EL (cell line): ENCODE results near the gene TARS2.

Source experiments
- DNase-seq: peaks from one replicate; pipeline ENCODE4 v3.0.0-alpha.2; 2016

Gene TARS2

DNA sequence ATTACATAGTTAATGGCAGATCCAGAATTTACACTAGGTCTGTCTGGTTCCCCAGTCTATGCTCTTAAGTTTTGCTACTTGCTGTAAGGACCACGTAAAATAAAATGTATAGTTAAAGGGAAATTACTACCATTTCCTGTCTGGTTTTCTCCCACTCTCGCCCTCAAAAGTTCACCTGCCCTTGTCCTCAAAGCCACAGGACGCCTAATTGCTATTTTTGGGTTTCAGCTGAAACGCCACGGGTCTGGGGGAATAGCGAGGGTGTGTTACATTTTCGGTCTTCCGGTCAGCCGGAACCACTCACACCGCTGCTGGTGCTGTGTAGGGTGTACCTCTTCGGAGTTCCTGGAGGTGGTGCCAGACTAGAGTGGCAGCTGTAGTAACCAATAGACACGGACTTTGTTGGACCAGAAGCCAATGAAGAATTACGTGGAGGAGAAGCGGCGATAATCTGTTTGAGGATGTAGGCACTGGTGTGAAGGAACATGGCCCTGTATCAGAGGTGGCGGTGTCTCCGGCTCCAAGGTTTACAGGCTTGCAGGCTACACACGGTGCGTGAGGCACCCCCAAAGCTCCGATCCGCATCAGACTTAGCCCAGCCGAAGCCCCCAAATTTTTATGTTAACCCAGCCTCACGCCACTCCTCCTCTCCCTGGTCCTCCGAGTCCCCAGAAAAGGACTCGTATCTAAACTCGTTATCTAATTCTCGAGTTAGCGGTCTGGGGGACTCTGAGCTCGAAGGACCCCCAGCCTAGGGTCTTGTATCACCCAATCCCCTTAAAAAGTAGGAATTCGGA, at the start of gene TARS2:
TSS of gene TARS2 (plus strand) at position 454 of the 797 bp plus-strand sequence. CDS start at position 486, 32 bp downstream.
- DNase-seq: peak; percentile 99

DNA sequence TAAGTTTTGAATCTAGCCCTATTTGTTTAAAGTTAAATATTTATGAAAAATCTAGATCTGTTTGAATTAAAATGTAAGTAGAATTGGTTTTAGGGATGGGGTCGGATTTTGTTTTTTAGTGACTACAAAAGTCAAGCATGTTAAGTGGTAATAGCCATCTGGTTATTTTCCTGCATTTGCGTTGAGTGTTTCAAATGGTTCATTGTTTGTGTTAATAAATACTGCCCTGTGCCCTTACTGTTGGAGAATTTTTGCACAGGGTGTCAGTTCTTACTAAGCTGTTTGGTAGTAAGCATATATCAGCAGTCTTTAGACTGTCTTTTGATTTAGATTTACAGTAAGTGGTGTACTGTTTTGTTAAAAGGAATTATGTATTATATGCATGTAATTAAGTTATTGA, 46.1 kb upstream of the TARS2 start:
- DNase-seq: no peak

DNA sequence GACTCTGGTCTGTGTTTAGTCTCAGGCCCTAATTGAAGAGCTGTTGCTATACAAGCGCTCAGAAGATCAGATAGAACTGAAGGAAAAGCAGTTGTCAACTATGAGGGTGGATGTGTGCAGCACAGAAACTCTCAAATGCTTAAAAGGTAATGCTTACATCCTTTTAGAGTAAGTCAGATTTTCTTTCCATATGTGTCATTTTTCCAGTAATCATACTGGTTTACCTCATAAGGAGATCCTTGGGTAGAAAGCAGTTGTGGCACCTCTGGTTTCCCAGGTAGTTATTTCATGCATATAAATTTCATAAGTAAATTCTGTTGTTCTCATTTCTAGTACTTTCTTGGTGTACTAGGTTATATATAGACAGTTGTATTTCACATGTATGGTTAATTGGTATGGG, 43.0 kb upstream of the TARS2 start:
- no peak for DNase-seq

DNA sequence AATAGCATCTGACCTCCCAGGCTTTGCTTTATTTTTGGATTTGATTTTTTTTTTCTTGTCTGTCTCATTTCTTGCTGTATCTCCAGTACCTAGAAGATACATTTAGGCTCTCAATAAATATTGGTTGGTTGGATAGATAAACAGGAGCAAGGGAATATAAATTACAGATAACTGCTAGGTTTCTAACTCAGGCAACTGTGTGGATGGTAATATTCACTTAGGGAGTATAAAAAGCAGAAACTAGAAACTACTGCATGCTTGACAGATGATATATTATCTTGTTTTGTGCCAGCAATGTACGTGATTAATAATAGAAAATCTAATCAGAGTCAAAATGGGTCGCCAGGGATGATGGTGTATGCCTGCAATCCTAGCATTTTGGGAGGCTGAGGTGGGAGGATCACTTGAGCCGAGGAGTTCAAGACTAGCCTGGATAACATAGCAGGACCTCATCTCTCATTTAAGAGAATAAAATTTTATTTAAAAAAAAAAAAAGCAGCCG, 31.0 kb upstream of the TARS2 start:
- no peak for DNase-seq

DNA sequence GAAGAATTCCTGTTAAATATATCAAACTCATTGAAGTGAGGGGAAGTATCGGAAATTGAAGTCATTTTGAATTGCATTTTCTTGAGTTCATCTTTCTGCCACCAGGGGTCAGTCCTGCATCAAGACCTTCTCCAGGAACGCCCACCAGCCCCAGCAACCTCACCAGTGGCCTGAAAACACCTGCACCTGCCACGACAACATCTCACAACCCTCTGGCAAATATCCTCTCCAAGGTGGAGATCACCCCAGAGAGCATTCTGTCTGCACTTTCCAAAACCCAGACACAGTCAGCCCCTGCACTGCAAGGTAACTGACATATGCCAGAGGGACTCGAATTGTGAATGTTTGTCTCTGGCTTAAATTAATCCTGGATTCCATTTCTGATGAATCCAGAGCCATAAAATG, 22.8 kb upstream of the TARS2 start:
- peak; percentile 54 for DNase-seq

DNA sequence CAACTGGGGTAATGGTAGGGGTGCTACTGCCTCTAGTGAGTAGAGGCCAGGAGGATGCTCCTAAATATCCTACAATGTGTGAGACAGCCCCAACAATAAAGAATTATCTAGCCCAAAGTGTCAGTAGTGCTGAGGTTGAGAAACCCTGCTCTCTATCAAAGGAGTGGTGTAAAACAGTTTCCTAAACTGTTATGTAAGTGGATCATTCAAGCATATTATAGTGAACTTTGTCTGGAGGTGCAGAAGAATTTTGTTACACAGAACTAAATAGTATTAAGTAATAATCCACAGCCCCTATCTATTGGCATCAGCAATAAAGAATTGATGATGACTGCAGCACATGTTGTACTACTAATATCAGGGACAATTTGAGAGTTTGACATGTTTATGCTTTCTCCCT, 20.3 kb upstream of the TARS2 start:
- no peak for DNase-seq

GRCh38 chr1:150469291-150469690, 17.9 kb upstream of the TARS2 start:
- DNase-seq: no peak

- no peak for DNase-seq
Observed at GRCh38 chr1:150472601-150473200, 14.5 kb upstream of the TARS2 start.

GRCh38 chr1:150473659-150474058, 13.6 kb upstream of the TARS2 start:
- DNase-seq: no peak

GRCh38 chr1:150474869-150475268, 12.3 kb upstream of the TARS2 start:
- no peak for DNase-seq

- DNase-seq: no peak
Observed at GRCh38 chr1:150476754-150477153, 10.5 kb upstream of the TARS2 start.

- peak; percentile 13 for DNase-seq
Observed at GRCh38 chr1:150477320-150477719, 9.9 kb upstream of the TARS2 start.

DNA sequence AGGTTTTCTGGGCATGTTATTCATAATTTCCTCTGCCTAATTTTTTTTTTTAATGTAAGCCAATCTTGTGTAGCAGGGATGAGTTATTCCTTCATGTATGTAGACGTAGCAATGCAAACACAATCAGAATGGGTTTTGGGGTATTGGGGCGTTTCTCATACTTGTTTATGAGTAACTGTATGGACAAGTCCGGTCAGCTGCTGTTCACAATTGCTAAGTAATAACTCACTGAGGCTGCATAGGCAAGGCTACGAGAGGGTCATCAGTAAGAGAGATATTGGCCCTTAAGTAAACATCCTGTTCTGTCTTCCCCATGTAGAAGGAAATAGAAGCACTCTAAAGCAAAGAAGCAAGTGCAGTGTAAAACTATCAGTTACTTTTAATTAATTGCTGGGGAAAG, 9.5 kb upstream of the TARS2 start:
- peak; percentile 79 for DNase-seq

- DNase-seq: no peak
Observed at GRCh38 chr1:150479370-150479769, 7.8 kb upstream of the TARS2 start.

DNA sequence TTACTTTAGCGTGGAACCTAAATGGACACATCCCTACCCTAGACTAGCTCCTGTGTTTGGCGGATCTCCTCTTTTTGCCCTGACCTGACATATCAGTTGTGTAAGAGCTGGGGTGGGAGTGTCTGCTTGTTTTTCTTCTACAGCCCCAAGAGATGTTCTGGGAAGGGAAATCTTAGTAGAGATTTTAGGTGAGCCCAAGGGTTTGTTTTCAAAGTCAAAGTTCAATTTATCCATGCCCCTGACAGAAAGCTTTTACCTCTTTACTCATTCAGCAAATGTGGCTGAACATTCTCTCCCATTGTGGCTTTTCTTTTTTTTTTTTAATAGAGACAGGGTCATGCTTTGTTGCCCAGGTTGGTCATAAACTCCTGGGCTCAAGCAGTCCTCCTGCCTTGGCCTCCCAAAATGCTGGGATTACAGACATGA, 7.3 kb upstream of the TARS2 start:
- DNase-seq: no peak

- peak; percentile 55 for DNase-seq
Observed at GRCh38 chr1:150484431-150484830, 2.8 kb upstream of the TARS2 start.

GRCh38 chr1:150484861-150485260, 2.4 kb upstream of the TARS2 start:
- DNase-seq: peak; percentile 49

DNA sequence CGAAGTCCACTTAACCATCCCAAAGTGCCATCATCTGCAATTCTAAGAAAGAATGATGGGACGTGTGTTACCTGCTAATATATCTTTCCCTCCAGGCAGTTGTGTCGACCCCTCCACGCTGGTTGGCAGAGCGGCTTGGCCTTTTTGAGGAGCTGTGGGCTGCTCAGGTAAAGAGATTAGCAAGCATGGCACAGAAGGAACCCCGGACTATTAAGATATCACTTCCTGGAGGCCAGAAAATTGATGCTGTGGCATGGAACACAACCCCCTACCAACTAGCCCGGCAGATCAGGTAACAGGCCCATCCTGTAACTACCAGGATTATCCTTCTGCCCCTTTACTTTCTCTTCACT, 520 bp downstream of the TARS2 start:
- no peak for DNase-seq

DNA sequence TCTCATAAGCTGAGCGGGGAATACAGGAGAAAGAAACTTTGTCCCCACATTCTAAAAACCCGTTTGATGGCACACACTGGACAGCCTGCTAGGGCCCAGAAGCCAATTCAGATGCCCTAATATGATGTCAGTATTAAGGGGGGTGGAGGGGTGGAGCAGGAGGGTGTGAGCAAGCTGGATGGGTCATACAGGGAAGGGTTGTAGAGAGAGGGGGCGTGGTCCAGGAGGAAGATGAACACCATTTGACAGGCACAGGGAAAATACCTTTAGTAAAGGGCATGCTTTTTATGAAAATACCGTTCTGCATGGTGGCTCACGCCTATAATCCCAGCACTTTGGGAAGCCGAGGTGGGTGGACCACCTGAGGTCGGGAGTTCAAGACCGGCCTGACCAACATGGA, 6.0 kb downstream of the TARS2 start:
- DNase-seq: no peak

DNA sequence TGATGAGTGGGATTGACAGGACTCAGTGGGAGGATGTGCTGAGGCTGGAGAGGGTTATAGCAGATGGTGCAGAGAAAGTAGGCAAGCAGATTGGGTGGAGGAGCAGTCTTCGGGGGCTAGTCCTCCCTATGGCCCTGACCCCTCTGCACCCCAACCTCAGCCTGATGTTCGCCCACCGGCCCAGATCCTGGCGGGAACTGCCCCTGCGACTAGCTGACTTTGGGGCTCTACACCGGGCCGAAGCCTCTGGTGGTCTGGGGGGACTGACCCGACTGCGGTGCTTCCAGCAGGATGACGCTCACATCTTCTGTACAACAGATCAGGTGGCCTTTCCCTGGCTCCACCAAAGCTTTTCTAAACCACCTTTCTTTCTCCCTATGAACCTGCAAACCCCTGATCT, 11.1 kb downstream of the TARS2 start:
- no peak for DNase-seq

DNA sequence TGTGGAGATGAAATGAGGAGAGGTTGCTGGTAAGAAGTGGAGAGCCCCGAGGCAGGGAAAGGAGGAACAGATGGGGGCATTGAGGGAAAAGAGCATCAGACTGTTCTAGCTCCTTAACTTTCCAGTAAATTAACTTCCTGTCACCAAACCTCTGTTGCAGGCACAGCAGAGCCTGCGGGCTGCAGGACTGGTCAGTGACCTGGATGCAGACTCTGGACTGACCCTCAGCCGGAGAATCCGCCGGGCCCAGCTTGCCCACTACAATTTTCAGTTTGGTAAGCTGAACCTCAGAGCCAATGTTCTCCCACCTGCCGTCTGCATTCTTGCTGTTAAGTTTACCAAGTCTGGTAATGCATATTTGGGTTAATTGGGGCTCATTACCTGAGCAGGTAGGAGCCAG, 18.2 kb downstream of the TARS2 start:
- no peak for DNase-seq

- peak; percentile 91 for DNase-seq
Observed at GRCh38 chr1:150507912-150508864, 21.0 kb downstream of the TARS2 start, which contains the start of gene ECM1. Gene ECM1, plus strand, starts transcription at chr1:150508109. Its CDS starts 101 bp downstream, at chr1:150508210.

GRCh38 chr1:150508982-150509381, 21.8 kb downstream of the TARS2 start:
- no peak for DNase-seq
